Left lung (tissue), 10 donors: ENCODE measurements around the gene RARB. TPM values are rescaled to one million over a fixed set of nuclear protein-coding genes. Genes with fewer than 3 reads are reported as not detected.

Experiments
- ATAC-seq: fragments of 200-7000 bp; cut with Tn5 transposase; one replicate; pipeline ENCODE4 v1.9.1; 2020; ENCODE audit warnings: moderate library complexity
- DNase-seq, 4 donors: peaks; one replicate each; pipeline ENCODE4 v3.0.0-alpha.2; 2013 to 2020
- H3K27ac ChIP-seq, 2 donors: fragments of 200-600 bp; sonication (generic) in 1 of 2; one replicate each; pipeline versions ENCODE4 v1.5.0 to v1.8.0; 2020 to 2021
- H3K27me3 ChIP-seq, 2 donors: fragments of 200-600 bp; sonication (generic) in 1 of 2; one replicate each; pipeline versions ENCODE4 v1.5.0 to v1.8.0; 2020 to 2021
- H3K36me3 ChIP-seq, 2 donors: fragments of 200-600 bp; sonication (generic) in 1 of 2; one replicate each; pipeline versions ENCODE4 v1.5.0 to v1.8.0; 2020 to 2021
- H3K4me1 ChIP-seq, 2 donors: fragments of 200-600 bp; one replicate each; pipeline ENCODE4 v1.8.0; 2021
- H3K4me3 ChIP-seq, 2 donors: fragments of 200-600 bp; sonication (generic) in 1 of 2; one replicate each; pipeline versions ENCODE4 v1.5.0 to v1.8.0; 2020 to 2021; ENCODE audit warnings: mild to moderate bottlenecking in 1 of 2
- H3K9me3 ChIP-seq, 2 donors: fragments of 200-600 bp; sonication (generic) in 1 of 2; one replicate each; pipeline versions ENCODE4 v1.5.0 to v1.8.0; 2020 to 2021
- CTCF ChIP-seq, 2 donors: fragments of 200-600 bp; sonication (generic) in 1 of 2; IDR thresholded peaks; one replicate each; pipeline versions ENCODE4 v1.5.0 to v1.8.0; 2021; ENCODE audit warnings: antibody characterized with exemption in 2 of 2
- intact Hi-C, 2 donors: fragments of 100-400 bp; cut with DNase I; formaldehyde crosslinking; loops; one replicate each; pipeline versions ENCODE4 v1.11.2 to v1.14.2; 2022
- polyA plus RNA-seq, 6 donors: library from polyadenylated mRNA; unstranded; fragments of 120-200 nt; gene quantifications; one replicate each; pipeline ENCODE4 v1.2.1, GENCODE V29; 2013; ENCODE audit not compliant: insufficient read length in 6 of 6
- total RNA-seq, 2 donors: library from RNA; stranded (reverse); fragmentation: NEBNext Ultra II Directional; extraction: Animal tissue kit (Norgen Biotek cat#: 25700); gene quantifications; one replicate each; pipeline ENCODE4 v1.2.1, GENCODE V29; 2021
- donor health status: DM: no; HTN: yes; CAD: no.
- donor health status: DM: no; HTN: no; CAD: no.

Gene RARB
- total and polyA plus RNA-seq, 8 donors, result 4.1 to 40.1 (median 33.3) TPM

- TF ChIP-seq CTCF (IDR thresholded peaks at IDR 0.05), result no peak
- no peaks in the 10 kb centered on the region for H3K4me1 ChIP-seq
- ATAC-seq (no peak), DNase-seq (no peak)
- H3K27ac ChIP-seq, result peak overlapping the region; percentile 7 to 93
- H3K27me3 ChIP-seq, result peaks cover 0 to 19% of the 10 kb centered on the region in 2 donors
- intact Hi-C loops, result no loop called here
- H3K4me3 ChIP-seq, result no peak overlapping the region
- H3K9me3 ChIP-seq, result no peaks in the 10 kb centered on the region
- no peaks in the 10 kb centered on the region for H3K36me3 ChIP-seq
Observed at GRCh38 chr3:25433106-25433505, 5.0 kb downstream of the RARB start.

- intact Hi-C loops, result no loop called here
- no peaks in the 10 kb centered on the region for H3K9me3 ChIP-seq
- no peak for ATAC-seq
Observed at GRCh38 chr3:25433868-25434267, 5.8 kb downstream of the RARB start.

GRCh38 chr3:25437953-25438352, 9.9 kb downstream of the RARB start:
- ATAC-seq, result no peak
- Histone ChIP-seq H3K4me3 (no peak overlapping the region), H3K9me3 (no peaks in the 10 kb centered on the region), H3K4me1 (no peaks in the 10 kb centered on the region), H3K36me3 (no peaks in the 10 kb centered on the region), H3K27ac (no peak overlapping the region), H3K27me3 (no peaks in the 10 kb centered on the region)
- DNase-seq, result no peak
- no peak for TF ChIP-seq CTCF (IDR thresholded peaks at IDR 0.05)
- intact Hi-C loops, result no loop called here

More at GRCh38 chr3:25433868-25434267, 5.8 kb downstream of the RARB start:
- no peak for TF ChIP-seq CTCF (IDR thresholded peaks at IDR 0.05)
- no peaks in the 10 kb centered on the region for H3K4me1 ChIP-seq
- no peaks in the 10 kb centered on the region for H3K36me3 ChIP-seq
- DNase-seq, result no peak
- no peak overlapping the region for H3K4me3 ChIP-seq
- H3K27ac ChIP-seq, result peak overlapping the region; percentile 7 to 93
- peaks cover 0 to 12% of the 10 kb centered on the region in 2 donors for H3K27me3 ChIP-seq

GRCh38 chr3:25438791-25439555, 10.9 kb downstream of the RARB start:
- no peak for ATAC-seq
- no peaks in the 10 kb centered on the region for H3K36me3 ChIP-seq
- H3K9me3 ChIP-seq, result no peaks in the 10 kb centered on the region
- intact Hi-C loops, result no loop called here
- no peaks in the 10 kb centered on the region for H3K4me1 ChIP-seq
- no peak overlapping the region for H3K27ac ChIP-seq
- no peak for DNase-seq
- no peak for TF ChIP-seq CTCF (IDR thresholded peaks at IDR 0.05)
- H3K4me3 ChIP-seq, result no peak overlapping the region
- no peaks in the 10 kb centered on the region for H3K27me3 ChIP-seq

GRCh38 chr3:25441234-25441856, 13.3 kb downstream of the RARB start:
- no peaks in the 10 kb centered on the region for H3K36me3 ChIP-seq
- no peaks in the 10 kb centered on the region for H3K4me1 ChIP-seq
- H3K27me3 ChIP-seq, result no peaks in the 10 kb centered on the region
- peak; percentile 40 to 41 for TF ChIP-seq CTCF (IDR thresholded peaks at IDR 0.05)
- DNase-seq (no peak), ATAC-seq (no peak)
- H3K27ac ChIP-seq, result no peak overlapping the region
- no peaks in the 10 kb centered on the region for H3K9me3 ChIP-seq
- intact Hi-C loops, result no loop called here
- H3K4me3 ChIP-seq, result no peak overlapping the region
